B cell (primary cell): ENCODE results near the gene INF2. TPM values are rescaled to one million over a fixed set of nuclear protein-coding genes. Genes with fewer than 3 reads are reported as not detected.

Experiments
- ATAC-seq: fragments of 200-7000 bp; cut with Tn5 transposase; one replicate; pipeline ENCODE4 v1.10.0; 2021; ENCODE audit warnings: low read depth, mild to moderate bottlenecking, moderate number of reproducible peaks, moderate library complexity
- CTCF ChIA-PET: fragments of 350-600 bp; sonication (Branson Sonifier 250); formaldehyde crosslinking; loops from one replicate; lab custom pipeline; 2021; ENCODE audit warnings: antibody characterized with exemption, inconsistent platforms; lab: Charles Lee
- POLR2A ChIA-PET: fragments of 350-600 bp; sonication (Branson Sonifier 250); formaldehyde crosslinking; loops from one replicate; lab custom pipeline; 2021; ENCODE audit warnings: antibody characterized with exemption; lab: Charles Lee
- DNase-seq: peaks from one replicate; pipeline ENCODE4 v3.0.0; 2013
- H2AFZ ChIP-seq: 2 replicates; pipeline ENCODE4 v1.6.1; 2012; ENCODE audit warnings: mild to moderate bottlenecking, low read depth, low read length; ENCODE audit not compliant: insufficient read depth, poor library complexity, severe bottlenecking
- H3K27ac ChIP-seq, 2 donors: 1 replicate in 1 of 2; 2 replicates in 1 of 2; pipeline ENCODE4 v1.5.1; 2012 to 2013; ENCODE audit warnings: low read length in 2 of 2, mild to moderate bottlenecking in 2 of 2, moderate library complexity in 1 of 2
- H3K27me3 ChIP-seq, 4 experiments: fragments of 200-600 bp in 1 of 4; sonication (generic) in 1 of 4; replicated peaks in 1 of 4; 1 replicate in 2 of 4; 2 replicates in 2 of 4; pipeline versions ENCODE4 v1.6.1 to v1.7.0; 2013 to 2016; ENCODE audit warnings: low read length in 3 of 4, mild to moderate bottlenecking in 2 of 4, mixed read lengths in 1 of 4, moderate library complexity in 1 of 4; ENCODE audit not compliant: insufficient read depth in 4 of 4, control insufficient read depth in 3 of 4; ENCODE audit errors: control extremely low read depth in 1 of 4
- H3K36me3 ChIP-seq, 2 experiments: replicated peaks in 1 of 2; 1 replicate in 1 of 2; 2 replicates in 1 of 2; pipeline versions ENCODE4 v1.6.1 to v1.7.1; 2013; ENCODE audit warnings: low read length in 1 of 2; ENCODE audit not compliant: insufficient read depth in 2 of 2, control insufficient read depth in 1 of 2; ENCODE audit errors: control extremely low read depth in 1 of 2, extremely low read depth in 1 of 2
- H3K4me1 ChIP-seq, 2 donors: fragments of 200-600 bp in 1 of 2; sonication (generic) in 1 of 2; 1 replicate in 1 of 2; 2 replicates in 1 of 2; pipeline versions ENCODE4 v1.5.1 to v1.6.1; 2013 to 2017; ENCODE audit warnings: low read length in 2 of 2; ENCODE audit not compliant: control insufficient read depth in 2 of 2, insufficient read depth in 2 of 2
- H3K4me2 ChIP-seq: replicated peaks from 2 replicates; pipeline ENCODE3; 2012; ENCODE audit warnings: mild to moderate bottlenecking, low read depth, low read length; ENCODE audit not compliant: poor library complexity, severe bottlenecking
- H3K4me3 ChIP-seq, 5 experiments: fragments of 200-600 bp in 1 of 5; sonication (generic) in 1 of 5; 1 replicate in 3 of 5; 2 replicates in 2 of 5; pipeline versions ENCODE4 v1.5.1 to v1.7.0; 2011 to 2016; ENCODE audit warnings: low read length in 4 of 5, mild to moderate bottlenecking in 4 of 5, low read depth in 2 of 5, control low read depth in 1 of 5, moderate library complexity in 1 of 5; ENCODE audit not compliant: insufficient read depth in 1 of 5; ENCODE audit errors: control extremely low read depth in 1 of 5, extremely low read depth in 1 of 5
- H3K79me2 ChIP-seq: fragments of 200-600 bp; sonication (generic); one replicate; pipeline ENCODE4 v1.6.0; 2016; ENCODE audit warnings: low read length; ENCODE audit not compliant: control insufficient read depth, insufficient read depth
- H3K9ac ChIP-seq: fragments of 200-600 bp; sonication (generic); 2 replicates; pipeline ENCODE4 v1.6.1; 2017; ENCODE audit warnings: mild to moderate bottlenecking, low read length, moderate library complexity
- H3K9me3 ChIP-seq, 3 donors: one replicate each; pipeline versions ENCODE4 v1.6.1 to v1.7.1; 2013; ENCODE audit warnings: low read length in 2 of 3; ENCODE audit not compliant: control insufficient read depth in 2 of 3, insufficient read depth in 1 of 3; ENCODE audit errors: control extremely low read depth in 1 of 3
- H4K20me1 ChIP-seq: 2 replicates; pipeline ENCODE4 v1.6.0; 2012; ENCODE audit warnings: mild to moderate bottlenecking, low read length; ENCODE audit not compliant: insufficient read depth, control insufficient read depth, poor library complexity, severe bottlenecking
- H3K27ac Mint-ChIP-seq: one replicate; pipeline ENCODE4 v1.8.0; 2021; ENCODE audit warnings: mixed read lengths
- H3K27me3 Mint-ChIP-seq: one replicate; pipeline ENCODE4 v1.8.0; 2021; ENCODE audit warnings: mixed read lengths
- H3K4me1 Mint-ChIP-seq: one replicate; pipeline ENCODE4 v1.8.0; 2021; ENCODE audit warnings: mixed read lengths
- H3K4me3 Mint-ChIP-seq: one replicate; pipeline ENCODE4 v1.8.0; 2021; ENCODE audit warnings: mixed read lengths
- H3K9me3 Mint-ChIP-seq: one replicate; pipeline ENCODE4 v1.8.0; 2022; ENCODE audit warnings: mixed read lengths; ENCODE audit not compliant: insufficient read depth
- CTCF ChIP-seq: fragments of 200-600 bp; IDR thresholded peaks from one replicate; pipeline ENCODE4 v1.8.0; 2022; ENCODE audit warnings: antibody characterized with exemption, mild to moderate bottlenecking
- EZH2 ChIP-seq: IDR thresholded peaks from 2 replicates; pipeline ENCODE4 v1.6.1; 2012; ENCODE audit warnings: borderline replicate concordance, low read depth, mild to moderate bottlenecking, moderate library complexity, low read length; ENCODE audit not compliant: insufficient read depth, poor library complexity, severe bottlenecking
- WGBS: methylation state at CpG from one replicate; pipeline ENCODE4 v1.1.5; 2013; ENCODE audit warnings: missing lambda C conversion rate; ENCODE audit not compliant: insufficient coverage; 5-methylcytosine and 5-hydroxymethylcytosine counted together
- intact Hi-C: fragments of 100-400 bp; cut with micrococcal nuclease; formaldehyde crosslinking; loops from one replicate; pipeline ENCODE4 v1.10.0; 2022
- polyA plus RNA-seq: library from polyadenylated mRNA; depleted of rRNA; stranded (reverse); fragments of >200 nt; gene quantifications from 2 replicates; pipeline ENCODE4 v1.2.3, GENCODE V29; 2012
- total RNA-seq, 2 donors: library from RNA; stranded (reverse); fragments of 120-200 nt in 1 of 2; gene quantifications; 1 replicate in 1 of 2; 2 replicates in 1 of 2; pipeline versions ENCODE4 v1.2.3 to v1.2.4, GENCODE V29; 2013 to 2022

Gene INF2
- total and polyA plus RNA-seq, 2 donors (not counting 1 experiment from before 2014, with no cell fraction given), result 90.2 to 100 TPM

GRCh38 chr14:104692261-104692938, 3.0 kb downstream of the INF2 start:
- Mint-ChIP-seq H3K27ac (peak overlapping the region; percentile 82), H3K4me3 (no peak overlapping the region)
- H3K4me1 ChIP-seq, result peaks cover 37 to 80% of the 10 kb centered on the region in 2 donors

More at GRCh38 chr14:104692261-104692938, 3.0 kb downstream of the INF2 start:
- Mint-ChIP-seq H3K4me1 (peaks cover 55% of the 10 kb centered on the region), H3K9me3 (no peaks in the 10 kb centered on the region), H3K27me3 (no peaks in the 10 kb centered on the region)
- peak overlapping the region; percentile 87 for H3K4me2 ChIP-seq
- peaks cover 0 to 14% of the 10 kb centered on the region in 2 experiments for H3K36me3 ChIP-seq
- CTCF ChIA-PET, result interaction anchor here (1.7 kb wide), 1 partner anchor 53 kb away, joined by 8 read pairs; no protein-coding TSS in a partner anchor
- DNase-seq (no peak), ATAC-seq (no peak)
- POLR2A ChIA-PET, result no interaction called here
- no peaks in the 10 kb centered on the region for H3K27me3 ChIP-seq
- TF ChIP-seq EZH2, result no peak
- no peak for TF ChIP-seq CTCF
- H2AFZ ChIP-seq, result no peak overlapping the region
- H3K79me2 ChIP-seq, result peaks cover 73% of the 10 kb centered on the region
- WGBS, result 95% methylated on average over 13 of the region's 15 CpGs
- H3K27ac ChIP-seq, result no peak overlapping the region
- no peak overlapping the region for H3K4me3 ChIP-seq
- H3K9ac ChIP-seq, result no peak overlapping the region
- intact Hi-C loops, result no loop called here
- peaks cover 73% of the 10 kb centered on the region for H4K20me1 ChIP-seq
- no peaks in the 10 kb centered on the region for H3K9me3 ChIP-seq
